ENCODE data around the gene VASN. TPM values are rescaled to one million over a fixed set of nuclear protein-coding genes. Genes with fewer than 3 reads are reported as not detected.

VASN gene
- total and polyA plus RNA-seq, 3 experiments from 2014 or later, result 0.31 TPM; not detected in 2

GRCh38 chr16:4372578-4373355 is 1.1 kb downstream of the VASN start:
- H3K36me3 Mint-ChIP-seq, result peaks cover 0 to 18% (median 0%) of the 10 kb centered on the region in 3 donors
- H3K4me1 ChIP-seq (ENCODE audit: insufficient read depth, low read length), result peaks cover 18% of the 10 kb centered on the region
- H3K27ac ChIP-seq (ENCODE audit: low read depth, low read length), result peak overlapping the region; percentile 18
- H3K27me3 Mint-ChIP-seq, result no peaks in the 10 kb centered on the region
- no peaks in the 10 kb centered on the region for H3K36me3 ChIP-seq (ENCODE audit: insufficient read depth, low read length)
- H3K4me3 Mint-ChIP-seq, result peak overlapping the region in 6 of 7 donors; percentile 76 to 91 (median 82)
- H3K9me3 Mint-ChIP-seq, result no peaks in the 10 kb centered on the region
- H3K27me3 ChIP-seq (ENCODE audit: insufficient read depth, low read length, poor library complexity, severe bottlenecking), result no peaks in the 10 kb centered on the region
- peak overlapping the region in 7 of 8 donors; percentile 12 to 82 (median 69) for H3K27ac Mint-ChIP-seq
- H3K9me3 ChIP-seq (ENCODE audit: low read length), result no peaks in the 10 kb centered on the region
- CTCF ChIA-PET, result interaction anchor here (0.9 to 2.9 kb wide), 4 partner anchors 14 to 84 kb away, joined by 3 to 12 read pairs (median 4); partner anchors contain the start of gene PAM16
- H3K4me1 Mint-ChIP-seq, result peaks cover 8 to 64% (median 15%) of the 10 kb centered on the region in 3 donors
- POLR2A ChIA-PET, result interaction anchor here (0.9 kb wide), 1 partner anchor 103 kb away, joined by 4 read pairs; the partner anchor contains the start of gene HMOX2
- H3K4me3 ChIP-seq (ENCODE audit: low read length), result peak overlapping the region; percentile 60
- no peak for DNase-seq

GRCh38 chr16:4373356-4373908 is 1.8 kb downstream of the VASN start:
- Mint-ChIP-seq H3K27ac (peak overlapping the region in 2 of 8 donors; percentile 61 to 78), H3K4me1 (peaks cover 11 to 68% (median 17%) of the 10 kb centered on the region in 3 donors), H3K9me3 (no peaks in the 10 kb centered on the region), H3K4me3 (peak overlapping the region in 3 of 7 donors; percentile 23 to 84 (median 36)), H3K27me3 (no peaks in the 10 kb centered on the region), H3K36me3 (peaks cover 0 to 20% (median 0%) of the 10 kb centered on the region in 3 donors)
- no peaks in the 10 kb centered on the region for H3K9me3 ChIP-seq (ENCODE audit: low read length)
- H3K27me3 ChIP-seq (ENCODE audit: insufficient read depth, low read length, poor library complexity, severe bottlenecking), result no peaks in the 10 kb centered on the region
- H3K4me1 ChIP-seq (ENCODE audit: insufficient read depth, low read length), result peaks cover 18% of the 10 kb centered on the region
- H3K27ac ChIP-seq (ENCODE audit: low read depth, low read length), result no peak overlapping the region
- no peaks in the 10 kb centered on the region for H3K36me3 ChIP-seq (ENCODE audit: insufficient read depth, low read length)
- ChIA-PET CTCF (interaction anchor here (0.9 to 2.9 kb wide), 4 partner anchors 15 to 85 kb away, joined by 3 to 12 read pairs (median 4); partner anchors contain the start of gene PAM16), POLR2A (interaction anchor here (0.9 kb wide), 1 partner anchor 103 kb away, joined by 4 read pairs; the partner anchor contains the start of gene HMOX2)
- DNase-seq, result no peak
- H3K4me3 ChIP-seq (ENCODE audit: low read length), result no peak overlapping the region

- Mint-ChIP-seq H3K27me3 (no peaks in the 10 kb centered on the region), H3K4me3 (peak overlapping the region in 1 of 7 donors; percentile 23), H3K9me3 (no peaks in the 10 kb centered on the region), H3K27ac (peak overlapping the region in 1 of 8 donors; percentile 61), H3K4me1 (peaks cover 11 to 71% (median 17%) of the 10 kb centered on the region in 3 donors), H3K36me3 (peaks cover 0 to 21% (median 0%) of the 10 kb centered on the region in 3 donors)
- Histone ChIP-seq H3K4me3 (ENCODE audit: low read length) (no peak overlapping the region), H3K4me1 (ENCODE audit: insufficient read depth, low read length) (peaks cover 18% of the 10 kb centered on the region), H3K9me3 (ENCODE audit: low read length) (no peaks in the 10 kb centered on the region), H3K27me3 (ENCODE audit: insufficient read depth, low read length, poor library complexity, severe bottlenecking) (no peaks in the 10 kb centered on the region), H3K27ac (ENCODE audit: low read depth, low read length) (no peak overlapping the region), H3K36me3 (ENCODE audit: insufficient read depth, low read length) (no peaks in the 10 kb centered on the region)
- no peak for DNase-seq
- POLR2A ChIA-PET, result interaction anchor here (0.5 to 0.9 kb wide), 2 partner anchors 24 to 102 kb away, joined by 3 to 4 read pairs; partner anchors contain the start of gene HMOX2
- CTCF ChIA-PET, result interaction anchor here (0.9 to 2.9 kb wide), 6 partner anchors 15 to 174 kb away, joined by 3 to 12 read pairs (median 4); partner anchors contain the start of gene PAM16
Observed at GRCh38 chr16:4373909-4374742, 2.5 kb downstream of the VASN start.

GRCh38 chr16:4375717-4376116 is 4.1 kb downstream of the VASN start:
- Histone ChIP-seq H3K4me1 (ENCODE audit: insufficient read depth, low read length) (peaks cover 18% of the 10 kb centered on the region), H3K9me3 (ENCODE audit: low read length) (no peaks in the 10 kb centered on the region), H3K27me3 (ENCODE audit: insufficient read depth, low read length, poor library complexity, severe bottlenecking) (no peaks in the 10 kb centered on the region), H3K27ac (ENCODE audit: low read depth, low read length) (no peak overlapping the region), H3K36me3 (ENCODE audit: insufficient read depth, low read length) (peaks cover 4% of the 10 kb centered on the region), H3K4me3 (ENCODE audit: low read length) (no peak overlapping the region)
- ChIA-PET CTCF (interaction anchor here (1.7 kb wide), 1 partner anchor 122 kb away, joined by 5 read pairs; no protein-coding TSS in a partner anchor), POLR2A (no interaction called here)
- H3K27ac Mint-ChIP-seq, result peak overlapping the region in 4 of 8 donors; percentile 56 to 81 (median 68)
- H3K36me3 Mint-ChIP-seq, result peaks cover 0 to 31% (median 0%) of the 10 kb centered on the region in 3 donors
- H3K9me3 Mint-ChIP-seq, result no peaks in the 10 kb centered on the region
- H3K27me3 Mint-ChIP-seq, result no peaks in the 10 kb centered on the region
- peaks cover 11 to 70% (median 17%) of the 10 kb centered on the region in 3 donors for H3K4me1 Mint-ChIP-seq
- H3K4me3 Mint-ChIP-seq, result no peak overlapping the region
- no peak for DNase-seq

GRCh38 chr16:4376126-4376892 is 4.7 kb downstream of the VASN start:
- ChIA-PET POLR2A (no interaction called here), CTCF (no interaction called here)

GRCh38 chr16:4376893-4377572 is 5.4 kb downstream of the VASN start:
- no peak overlapping the region for H3K4me3 ChIP-seq (ENCODE audit: low read length)
- ChIA-PET CTCF (no interaction called here), POLR2A (no interaction called here)
- H3K36me3 ChIP-seq (ENCODE audit: insufficient read depth, low read length), result peaks cover 5% of the 10 kb centered on the region
- peaks cover 11 to 63% (median 17%) of the 10 kb centered on the region in 3 donors for H3K4me1 Mint-ChIP-seq
- H3K9me3 Mint-ChIP-seq, result no peaks in the 10 kb centered on the region
- H3K36me3 Mint-ChIP-seq, result peaks cover 0 to 39% (median 0%) of the 10 kb centered on the region in 3 donors
- H3K27me3 Mint-ChIP-seq, result no peaks in the 10 kb centered on the region
- peak overlapping the region in 1 of 7 donors; percentile 83 for H3K4me3 Mint-ChIP-seq
- H3K9me3 ChIP-seq (ENCODE audit: low read length), result no peaks in the 10 kb centered on the region
- H3K27me3 ChIP-seq (ENCODE audit: insufficient read depth, low read length, poor library complexity, severe bottlenecking), result no peaks in the 10 kb centered on the region
- H3K27ac ChIP-seq (ENCODE audit: low read depth, low read length), result no peak overlapping the region
- H3K4me1 ChIP-seq (ENCODE audit: insufficient read depth, low read length), result peaks cover 18% of the 10 kb centered on the region
- H3K27ac Mint-ChIP-seq, result peak overlapping the region in 1 of 8 donors; percentile 91
- no peak for DNase-seq

More at GRCh38 chr16:4376126-4376892, 4.7 kb downstream of the VASN start:
- Mint-ChIP-seq H3K36me3 (peaks cover 0 to 36% (median 0%) of the 10 kb centered on the region in 3 donors), H3K4me3 (peak overlapping the region in 1 of 7 donors; percentile 83), H3K4me1 (peaks cover 11 to 65% (median 17%) of the 10 kb centered on the region in 3 donors), H3K9me3 (no peaks in the 10 kb centered on the region), H3K27me3 (no peaks in the 10 kb centered on the region), H3K27ac (peak overlapping the region in 2 of 8 donors; percentile 58 to 91)
- H3K27ac ChIP-seq (ENCODE audit: low read depth, low read length), result no peak overlapping the region
- H3K9me3 ChIP-seq (ENCODE audit: low read length), result no peaks in the 10 kb centered on the region
- H3K4me1 ChIP-seq (ENCODE audit: insufficient read depth, low read length), result peaks cover 18% of the 10 kb centered on the region
- H3K27me3 ChIP-seq (ENCODE audit: insufficient read depth, low read length, poor library complexity, severe bottlenecking), result no peaks in the 10 kb centered on the region
- DNase-seq, result no peak
- peaks cover 5% of the 10 kb centered on the region for H3K36me3 ChIP-seq (ENCODE audit: insufficient read depth, low read length)
- H3K4me3 ChIP-seq (ENCODE audit: low read length), result no peak overlapping the region

Measured in CD8-positive, alpha-beta memory T cell (primary cell).